GM23338 (cell line): Measurements from ENCODE around the gene SIGMAR1. TPM values are rescaled to one million over a fixed set of nuclear protein-coding genes. Genes with fewer than 3 reads are reported as not detected.

Experiments
- ATAC-seq: fragments of 200-7000 bp; cut with Tn5 transposase; 3 replicates; pipeline ENCODE4 v1.9.1; 2020
- DNase-seq: peaks from one replicate; pipeline ENCODE4 v3.0.0-alpha.2; 2015; ENCODE audit warnings: low spot score
- H2AFZ ChIP-seq: fragments of 200-600 bp; sonication (generic); 2 replicates; pipeline ENCODE4 v1.8.0; 2016; ENCODE audit warnings: antibody characterized with exemption, mild to moderate bottlenecking, moderate library complexity
- H3F3A ChIP-seq: fragments of 200-600 bp; sonication (generic); replicated peaks from 2 replicates; pipeline ENCODE4 v1.8.0; 2017; ENCODE audit warnings: antibody characterized with exemption, mixed run types, low read depth
- H3K27ac ChIP-seq: fragments of 200-600 bp; sonication (generic); 2 replicates; pipeline ENCODE4 v1.6.1; 2016; ENCODE audit warnings: low read depth
- H3K27me3 ChIP-seq: fragments of 200-600 bp; sonication (generic); 2 replicates; pipeline ENCODE4 v1.8.0; 2016; ENCODE audit warnings: mild to moderate bottlenecking, mixed run types, moderate library complexity; ENCODE audit not compliant: insufficient read depth
- H3K36me3 ChIP-seq: fragments of 200-600 bp; sonication (generic); 2 replicates; pipeline ENCODE4 v1.8.0; 2016; ENCODE audit warnings: mild to moderate bottlenecking; ENCODE audit not compliant: insufficient read depth
- H3K4me1 ChIP-seq: fragments of 200-600 bp; sonication (generic); 2 replicates; pipeline ENCODE4 v1.8.0; 2016; ENCODE audit warnings: mild to moderate bottlenecking, moderate library complexity; ENCODE audit not compliant: insufficient read depth
- H3K4me2 ChIP-seq: fragments of 200-600 bp; sonication (generic); 2 replicates; pipeline ENCODE4 v1.7.1; 2017; ENCODE audit warnings: mixed run types
- H3K4me3 ChIP-seq: fragments of 200-600 bp; sonication (generic); 2 replicates; pipeline ENCODE4 v1.6.1; 2016; ENCODE audit warnings: mixed run types
- H3K79me2 ChIP-seq: fragments of 200-600 bp; sonication (generic); replicated peaks from 2 replicates; pipeline ENCODE4 v1.8.0; 2017; ENCODE audit warnings: mild to moderate bottlenecking; ENCODE audit not compliant: insufficient read depth
- H3K9me2 ChIP-seq: fragments of 200-600 bp; sonication (generic); 2 replicates; pipeline ENCODE4 v1.8.0; 2017; ENCODE audit not compliant: insufficient read depth
- H4K20me1 ChIP-seq: fragments of 200-600 bp; sonication (generic); replicated peaks from 2 replicates; pipeline ENCODE4 v1.8.0; 2017; ENCODE audit warnings: mild to moderate bottlenecking; ENCODE audit not compliant: insufficient read depth
- H3K27ac Mint-ChIP-seq: 2 replicates; pipeline ENCODE4 v1.8.0; 2020; ENCODE audit warnings: inconsistent platforms, mild to moderate bottlenecking, moderate library complexity, mixed read lengths
- H3K27me3 Mint-ChIP-seq: 3 replicates; pipeline ENCODE4 v1.8.0; 2022; ENCODE audit warnings: low read depth, mild to moderate bottlenecking, moderate library complexity, mixed read lengths, inconsistent platforms; ENCODE audit not compliant: insufficient read depth, poor library complexity
- H3K36me3 Mint-ChIP-seq: 3 replicates; pipeline ENCODE4 v1.8.0; 2021; ENCODE audit warnings: low read depth, mild to moderate bottlenecking, inconsistent platforms, moderate library complexity, mixed read lengths
- H3K4me1 Mint-ChIP-seq: 3 replicates; pipeline ENCODE4 v1.8.0; 2020; ENCODE audit warnings: mild to moderate bottlenecking, inconsistent platforms, mixed read lengths
- H3K4me3 Mint-ChIP-seq: 3 replicates; pipeline ENCODE4 v1.8.0; 2021; ENCODE audit warnings: moderate library complexity, mild to moderate bottlenecking, inconsistent platforms, mixed read lengths
- H3K9me3 Mint-ChIP-seq: 3 replicates; pipeline ENCODE4 v1.8.0; 2020; ENCODE audit warnings: moderate library complexity, mild to moderate bottlenecking, inconsistent platforms, mixed read lengths
- CTCF ChIP-seq, 2 experiments: fragments of 200-600 bp in 1 of 2; sonication (generic) in 1 of 2; conservative IDR thresholded peaks; 2 replicates each; pipeline versions ENCODE4 v1.5.1 to v1.6.1; 2016 to 2017; ENCODE audit warnings: antibody characterized with exemption in 2 of 2, low read depth in 2 of 2, mild to moderate bottlenecking in 2 of 2, moderate library complexity in 1 of 2
- ETS1 ChIP-seq: IDR thresholded peaks from 2 replicates; pipeline ENCODE4 v1.6.1; 2016; ENCODE audit warnings: antibody characterized with exemption
- EZH2 ChIP-seq: fragments of 200-600 bp; sonication (generic); IDR thresholded peaks from one replicate; pipeline ENCODE4 v1.8.0; 2017; ENCODE audit warnings: antibody characterized with exemption, mild to moderate bottlenecking, low read depth; ENCODE audit not compliant: unreplicated experiment
- JUNB ChIP-seq: IDR thresholded peaks from one replicate; pipeline ENCODE4 v1.6.1; 2016; ENCODE audit warnings: antibody characterized with exemption; ENCODE audit not compliant: unreplicated experiment
- NANOG ChIP-seq: IDR thresholded peaks from 2 replicates; pipeline ENCODE4 v1.6.1; 2016; ENCODE audit warnings: antibody characterized with exemption, borderline replicate concordance
- POLR2AphosphoS5 ChIP-seq: IDR thresholded peaks from 2 replicates; pipeline ENCODE4 v1.6.1; 2016; ENCODE audit warnings: antibody characterized with exemption, low read depth
- STAT1 ChIP-seq: IDR thresholded peaks from one replicate; pipeline ENCODE4 v1.6.1; 2016; ENCODE audit warnings: antibody characterized with exemption; ENCODE audit not compliant: unreplicated experiment
- ZNF114 ChIP-seq: fragments of 250-450 bp; sonication (Bioruptor Pico); IDR thresholded peaks from 2 replicates; pipeline ENCODE4 v1.5.0; 2020; ENCODE audit warnings: mild to moderate bottlenecking, moderate library complexity
- ZNF462 ChIP-seq: fragments of 250-450 bp; sonication (Bioruptor Pico); IDR thresholded peaks from 2 replicates; pipeline ENCODE4 v1.5.0; 2020; ENCODE audit warnings: mild to moderate bottlenecking, moderate library complexity
- polyA plus RNA-seq: library from polyadenylated mRNA; unstranded; fragments of >200 nt; fragmentation: Nextera tagmentation; extraction: Ambion mirVana; gene quantifications from 2 replicates; pipeline ENCODE4 v1.2.1, GENCODE V29; 2016
- total RNA-seq: library from RNA; depleted of rRNA; stranded (reverse); fragments of >200 nt; shearing (Covaris generic); gene quantifications from 2 replicates; pipeline ENCODE4 v1.2.3, GENCODE V29; 2014
- TF ChIP-seq, protein P1 (sequence below): IDR thresholded peaks from one replicate; pipeline ENCODE4 v1.6.1; 2018; ENCODE audit warnings: antibody characterized with exemption; ENCODE audit not compliant: unreplicated experiment

Gene SIGMAR1
- total and polyA plus RNA-seq, 2 experiments from 2014 or later = 82.3 to 167 TPM

GRCh38 chr9:34648673-34649072 lies 11.1 kb upstream of the SIGMAR1 start (continued):
- TF ChIP-seq ETS1 (no peak), EZH2 (no peak), ZNF114 (no peak), CTCF (conservative IDR thresholded peaks at IDR 0.05; ENCODE audit: low read depth in 2 of 2) (no peak), JUNB (no peak), POLR2AphosphoS5 (no peak), STAT1 (no peak), NANOG (no peak)

GRCh38 chr9:34647651-34648050 lies 10.1 kb upstream of the SIGMAR1 start:
- Mint-ChIP-seq H3K36me3 (peaks cover 26% of the 10 kb centered on the region), H3K4me1 (peaks cover 46% of the 10 kb centered on the region), H3K27ac (no peak overlapping the region; the same call in 1 of the 2 replicates), H3K9me3 (no peaks in the 10 kb centered on the region; the same call in 2 of the 3 replicates), H3K27me3 (peaks cover 9% of the 10 kb centered on the region), H3K4me3 (peak overlapping the region; percentile 89)
- ATAC-seq (no peak), DNase-seq (no peak)
- peaks cover 30% of the 10 kb centered on the region for H3K4me1 ChIP-seq
- H3K79me2 ChIP-seq = peaks cover 6% of the 10 kb centered on the region
- no peak overlapping the region for H3K27ac ChIP-seq
- peaks cover 12% of the 10 kb centered on the region; the same call in 1 of the 2 replicates for H3F3A ChIP-seq
- H3K4me3 ChIP-seq = peak overlapping the region; percentile 96
- no peaks in the 10 kb centered on the region for H3K27me3 ChIP-seq
- no peaks in the 10 kb centered on the region; the same call in none of the 2 replicates for H4K20me1 ChIP-seq
- H2AFZ ChIP-seq = no peak overlapping the region
- peak overlapping the region; percentile 94 for H3K4me2 ChIP-seq
- H3K9me2 ChIP-seq = no peaks in the 10 kb centered on the region
- H3K36me3 ChIP-seq = peaks cover 3% of the 10 kb centered on the region; the same call in 1 of the 2 replicates
- TF ChIP-seq NANOG (no peak), ZNF114 (no peak), ZNF462 (CRISPR knock-in tag) (no peak), STAT1 (no peak), CTCF (conservative IDR thresholded peaks at IDR 0.05; ENCODE audit: low read depth in 2 of 2) (no peak), POLR2AphosphoS5 (no peak)
- TF ChIP-seq, protein P1, sequence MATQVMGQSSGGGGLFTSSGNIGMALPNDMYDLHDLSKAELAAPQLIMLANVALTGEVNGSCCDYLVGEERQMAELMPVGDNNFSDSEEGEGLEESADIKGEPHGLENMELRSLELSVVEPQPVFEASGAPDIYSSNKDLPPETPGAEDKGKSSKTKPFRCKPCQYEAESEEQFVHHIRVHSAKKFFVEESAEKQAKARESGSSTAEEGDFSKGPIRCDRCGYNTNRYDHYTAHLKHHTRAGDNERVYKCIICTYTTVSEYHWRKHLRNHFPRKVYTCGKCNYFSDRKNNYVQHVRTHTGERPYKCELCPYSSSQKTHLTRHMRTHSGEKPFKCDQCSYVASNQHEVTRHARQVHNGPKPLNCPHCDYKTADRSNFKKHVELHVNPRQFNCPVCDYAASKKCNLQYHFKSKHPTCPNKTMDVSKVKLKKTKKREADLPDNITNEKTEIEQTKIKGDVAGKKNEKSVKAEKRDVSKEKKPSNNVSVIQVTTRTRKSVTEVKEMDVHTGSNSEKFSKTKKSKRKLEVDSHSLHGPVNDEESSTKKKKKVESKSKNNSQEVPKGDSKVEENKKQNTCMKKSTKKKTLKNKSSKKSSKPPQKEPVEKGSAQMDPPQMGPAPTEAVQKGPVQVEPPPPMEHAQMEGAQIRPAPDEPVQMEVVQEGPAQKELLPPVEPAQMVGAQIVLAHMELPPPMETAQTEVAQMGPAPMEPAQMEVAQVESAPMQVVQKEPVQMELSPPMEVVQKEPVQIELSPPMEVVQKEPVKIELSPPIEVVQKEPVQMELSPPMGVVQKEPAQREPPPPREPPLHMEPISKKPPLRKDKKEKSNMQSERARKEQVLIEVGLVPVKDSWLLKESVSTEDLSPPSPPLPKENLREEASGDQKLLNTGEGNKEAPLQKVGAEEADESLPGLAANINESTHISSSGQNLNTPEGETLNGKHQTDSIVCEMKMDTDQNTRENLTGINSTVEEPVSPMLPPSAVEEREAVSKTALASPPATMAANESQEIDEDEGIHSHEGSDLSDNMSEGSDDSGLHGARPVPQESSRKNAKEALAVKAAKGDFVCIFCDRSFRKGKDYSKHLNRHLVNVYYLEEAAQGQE = no peak
